Kidney (tissue), 14 donors: Measurements from ENCODE around the gene CSF3. TPM values are rescaled to one million over a fixed set of nuclear protein-coding genes. Genes with fewer than 3 reads are reported as not detected.
"Not testable (repeated sequence)": the region's sequence is repeated elsewhere in the genome, so short reads cannot be mapped to it uniquely, and the experiment has no call there.

Source experiments
- DNase-seq, 5 donors: peaks; one replicate each; pipeline ENCODE4 v3.0.0-alpha.2; 2013 to 2020
- FAIRE-seq: peaks from 2 replicates; lab custom pipeline; 2012; peaks lifted over from hg19 to GRCh38; lab: Jason Lieb, UNC
- H3K27ac ChIP-seq, 2 donors: one replicate each; pipeline ENCODE4 v1.7.0; 2013; ENCODE audit warnings: low read depth in 2 of 2, low read length in 2 of 2, inconsistent platforms in 1 of 2
- H3K27me3 ChIP-seq: one replicate; pipeline ENCODE4 v1.7.1; 2013; ENCODE audit warnings: low read length, inconsistent platforms; ENCODE audit not compliant: control insufficient read depth, insufficient read depth
- H3K36me3 ChIP-seq, 3 donors: one replicate each; pipeline versions ENCODE4 v1.7.0 to v1.7.1; 2013; ENCODE audit warnings: low read length in 3 of 3, control low read depth in 1 of 3, inconsistent platforms in 1 of 3; ENCODE audit not compliant: insufficient read depth in 3 of 3, control insufficient read depth in 2 of 3
- H3K4me1 ChIP-seq, 3 donors: one replicate each; pipeline versions ENCODE4 v1.7.0 to v1.7.1; 2013; ENCODE audit warnings: low read length in 3 of 3, inconsistent platforms in 1 of 3, low read depth in 1 of 3; ENCODE audit not compliant: control insufficient read depth in 2 of 3, insufficient read depth in 2 of 3
- H3K4me3 ChIP-seq, 3 donors: one replicate each; pipeline versions ENCODE4 v1.7.0 to v1.8.1; 2013; ENCODE audit warnings: low read length in 3 of 3, control low read depth in 1 of 3, inconsistent platforms in 1 of 3
- H3K9ac ChIP-seq, 3 donors: one replicate each; pipeline versions ENCODE4 v1.7.0 to v1.7.1; 2013; ENCODE audit warnings: low read length in 3 of 3, control low read depth in 1 of 3, inconsistent platforms in 1 of 3
- H3K9me3 ChIP-seq, 3 donors: one replicate each; pipeline versions ENCODE4 v1.7.0 to v1.7.1; 2013; ENCODE audit warnings: low read length in 3 of 3, control low read depth in 1 of 3, inconsistent platforms in 1 of 3; ENCODE audit not compliant: control insufficient read depth in 2 of 3, insufficient read depth in 1 of 3
- intact Hi-C: fragments of 100-400 bp; cut with DNase I; formaldehyde crosslinking; loops from one replicate; pipeline ENCODE4 v1.11.1; 2022
- polyA plus RNA-seq: library from polyadenylated mRNA; stranded (reverse); fragments of 350-450 nt; fragmentation: Illumina TruSeq; extraction: RNeasy Lipid Tissue Mini Kit (QIAGEN cat#74804); gene quantifications from one replicate; pipeline ENCODE4 v1.2.3, GENCODE V29; 2014; ENCODE audit warnings: low read depth, low replicate concordance; ENCODE audit not compliant: insufficient read depth
- total RNA-seq: library from RNA; stranded (reverse); fragmentation: NEBNext Ultra II Directional; extraction: Animal tissue kit (Norgen Biotek cat#: 25700); gene quantifications from one replicate; pipeline ENCODE4 v1.2.1, GENCODE V29; 2021
- TF ChIP-seq, protein P1 (sequence below): IDR thresholded peaks from 3 replicates; pipeline ENCODE4 v1.5.1; 2012; ENCODE audit warnings: mild to moderate bottlenecking, moderate library complexity, borderline replicate concordance; ENCODE audit not compliant: insufficient read depth; ENCODE audit errors: extremely low read depth
- donor health status: control.
- donor health status: control.
- donor health status: control.
- donor health status: control.
- donor health status: control.
- donor health status: DM: yes; HTN: yes; CAD: no.
- donor health status: Normal renal cell carcinoma (clear cell type).

CSF3 gene
- total and polyA plus RNA-seq, 2 donors from 2014 or later, result not detected

DNA sequence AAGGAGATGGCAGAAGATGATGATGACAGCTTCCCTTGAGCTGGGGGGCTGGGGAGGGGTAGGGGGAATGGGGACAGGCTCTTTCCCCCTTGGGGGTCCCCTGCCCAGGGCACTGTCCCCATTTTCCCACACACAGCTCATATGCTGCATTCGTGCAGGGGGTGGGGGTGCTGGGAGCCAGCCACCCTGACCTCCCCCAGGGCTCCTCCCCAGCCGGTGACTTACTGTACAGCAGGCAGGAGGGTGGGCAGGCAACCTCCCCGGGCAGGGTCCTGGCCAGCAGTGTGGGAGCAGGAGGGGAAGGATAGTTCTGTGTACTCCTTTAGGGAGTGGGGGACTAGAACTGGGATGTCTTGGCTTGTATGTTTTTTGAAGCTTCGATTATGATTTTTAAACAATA is 17.7 kb upstream of the CSF3 start:
- FAIRE-seq, result no peak
- H3K9me3 ChIP-seq, result no peaks in the 10 kb centered on the region
- TF ChIP-seq, protein P1, sequence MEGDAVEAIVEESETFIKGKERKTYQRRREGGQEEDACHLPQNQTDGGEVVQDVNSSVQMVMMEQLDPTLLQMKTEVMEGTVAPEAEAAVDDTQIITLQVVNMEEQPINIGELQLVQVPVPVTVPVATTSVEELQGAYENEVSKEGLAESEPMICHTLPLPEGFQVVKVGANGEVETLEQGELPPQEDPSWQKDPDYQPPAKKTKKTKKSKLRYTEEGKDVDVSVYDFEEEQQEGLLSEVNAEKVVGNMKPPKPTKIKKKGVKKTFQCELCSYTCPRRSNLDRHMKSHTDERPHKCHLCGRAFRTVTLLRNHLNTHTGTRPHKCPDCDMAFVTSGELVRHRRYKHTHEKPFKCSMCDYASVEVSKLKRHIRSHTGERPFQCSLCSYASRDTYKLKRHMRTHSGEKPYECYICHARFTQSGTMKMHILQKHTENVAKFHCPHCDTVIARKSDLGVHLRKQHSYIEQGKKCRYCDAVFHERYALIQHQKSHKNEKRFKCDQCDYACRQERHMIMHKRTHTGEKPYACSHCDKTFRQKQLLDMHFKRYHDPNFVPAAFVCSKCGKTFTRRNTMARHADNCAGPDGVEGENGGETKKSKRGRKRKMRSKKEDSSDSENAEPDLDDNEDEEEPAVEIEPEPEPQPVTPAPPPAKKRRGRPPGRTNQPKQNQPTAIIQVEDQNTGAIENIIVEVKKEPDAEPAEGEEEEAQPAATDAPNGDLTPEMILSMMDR, result no peak
- DNase-seq, result no peak
- no peaks in the 10 kb centered on the region for H3K4me1 ChIP-seq
- no peak overlapping the region for H3K9ac ChIP-seq
- intact Hi-C loops, result no loop called here
- no peaks in the 10 kb centered on the region for H3K27me3 ChIP-seq
- H3K36me3 ChIP-seq, result peaks cover 8 to 51% (median 37%) of the 10 kb centered on the region in 3 donors
- H3K27ac ChIP-seq, result no peak overlapping the region
- no peak overlapping the region for H3K4me3 ChIP-seq

DNA sequence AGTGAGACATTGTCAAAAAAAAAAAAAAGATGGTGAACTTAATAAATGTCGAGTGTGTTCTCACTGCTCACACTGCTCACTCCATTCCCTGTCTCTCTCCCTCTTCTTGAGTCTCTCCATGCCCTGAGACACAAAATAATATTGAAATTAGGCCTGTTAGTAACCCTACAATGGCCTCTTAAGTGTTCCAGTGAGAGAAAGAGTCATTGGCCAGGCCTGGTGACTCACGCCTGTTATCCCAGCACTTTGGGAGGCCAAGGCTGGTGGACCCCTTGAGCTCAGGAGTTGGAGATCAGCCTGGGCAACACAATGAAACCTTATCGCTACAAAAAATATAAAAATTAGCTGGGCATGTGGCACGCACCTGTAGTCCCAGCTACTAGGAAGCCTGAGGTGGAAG is 16.2 kb upstream of the CSF3 start:
- no peak overlapping the region for H3K4me3 ChIP-seq
- H3K9ac ChIP-seq, result no peak overlapping the region
- no peaks in the 10 kb centered on the region for H3K4me1 ChIP-seq
- peaks cover 3 to 36% (median 23%) of the 10 kb centered on the region in 3 donors for H3K36me3 ChIP-seq
- intact Hi-C loops, result no loop called here
- TF ChIP-seq, protein P1, result no peak
- H3K27ac ChIP-seq, result no peak overlapping the region
- no peaks in the 10 kb centered on the region for H3K27me3 ChIP-seq
- H3K9me3 ChIP-seq, result no peaks in the 10 kb centered on the region
- FAIRE-seq, result no peak
- no peak for DNase-seq

DNA sequence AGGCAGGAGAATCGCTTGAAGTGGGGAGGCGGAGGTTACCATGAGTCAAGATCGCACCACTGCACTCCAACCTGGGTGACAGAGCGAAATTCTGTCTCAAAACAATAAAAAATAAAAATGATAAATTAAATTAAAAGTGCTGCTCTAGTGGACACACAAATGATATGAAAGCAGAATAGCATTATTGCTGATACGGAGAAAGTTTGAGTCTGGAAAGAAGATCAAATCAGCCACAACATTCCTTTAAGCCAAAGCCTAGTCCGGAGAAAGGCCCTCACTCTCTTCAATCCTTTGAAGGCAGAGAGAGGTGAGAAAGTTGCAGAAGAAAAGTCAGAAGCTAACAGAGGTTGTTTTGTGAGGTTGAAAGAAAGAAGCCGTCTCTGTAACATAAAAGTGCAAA is 15.1 kb upstream of the CSF3 start:
- Histone ChIP-seq H3K4me1 (no peaks in the 10 kb centered on the region), H3K9ac (no peak overlapping the region), H3K36me3 (peaks cover 3 to 25% (median 12%) of the 10 kb centered on the region in 3 donors), H3K9me3 (no peaks in the 10 kb centered on the region), H3K27ac (no peak overlapping the region), H3K27me3 (no peaks in the 10 kb centered on the region), H3K4me3 (no peak overlapping the region)
- no peak for DNase-seq
- FAIRE-seq, result no peak
- intact Hi-C loops, result no loop called here
- TF ChIP-seq, protein P1, result no peak

DNA sequence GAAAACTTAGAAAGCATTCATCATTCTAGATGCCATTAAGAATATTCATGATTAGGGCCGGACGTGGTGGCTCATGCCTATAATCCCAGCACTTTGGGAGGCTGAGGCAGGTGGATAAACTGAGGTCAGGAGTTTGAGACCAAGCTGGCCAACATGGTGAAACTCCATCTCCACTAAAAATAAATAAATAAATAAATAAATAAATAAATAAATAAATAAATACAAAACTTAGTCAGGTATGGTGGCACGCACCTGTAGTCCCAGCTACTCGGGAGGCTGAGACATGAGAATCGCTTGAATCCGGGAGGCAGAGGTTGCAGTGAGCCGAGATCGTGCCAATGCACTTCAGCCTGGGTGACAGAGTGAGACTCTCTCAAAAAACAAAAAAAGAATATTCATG is 13.9 kb upstream of the CSF3 start:
- H3K27ac ChIP-seq, H3K9ac ChIP-seq, H3K4me1 ChIP-seq, H3K9me3 ChIP-seq, H3K27me3 ChIP-seq, FAIRE-seq, intact Hi-C loops, H3K4me3 ChIP-seq, DNase-seq: not testable (repeated sequence)
- peaks cover 0 to 14% (median 4%) of the 10 kb centered on the region in 3 donors for H3K36me3 ChIP-seq
